CD4-positive, alpha-beta memory T cell (primary cell): ENCODE results near the gene RAB4A. TPM values are rescaled to one million over a fixed set of nuclear protein-coding genes. Genes with fewer than 3 reads are reported as not detected.
A peak's percentile ranks its signal among the peaks of the same experiment; 100 is the strongest.

Source experiments
- CTCF ChIA-PET: fragments of 350-600 bp; sonication (Branson Sonifier 250); formaldehyde crosslinking; loops from one replicate; lab custom pipeline; 2021; ENCODE audit warnings: inconsistent platforms; ENCODE audit not compliant: partially characterized antibody; lab: Charles Lee
- POLR2A ChIA-PET: fragments of 350-600 bp; sonication (Branson Sonifier 250); formaldehyde crosslinking; loops from one replicate; lab custom pipeline; 2021; ENCODE audit not compliant: partially characterized antibody; lab: Charles Lee
- DNase-seq, 5 donors: peaks; one replicate each; pipeline versions ENCODE4 v3.0.0 to v3.0.0-alpha.2; 2020 to 2022; ENCODE audit warnings: mixed read lengths in 1 of 5
- H3K27ac ChIP-seq: one replicate; pipeline ENCODE4 v1.7.0; 2013; ENCODE audit warnings: low read depth, low read length
- H3K27me3 ChIP-seq: 2 replicates; pipeline ENCODE4 v1.7.0; 2013; ENCODE audit warnings: mild to moderate bottlenecking, low read length, moderate library complexity; ENCODE audit not compliant: insufficient read depth
- H3K36me3 ChIP-seq: 2 replicates; pipeline ENCODE4 v1.7.0; 2013; ENCODE audit warnings: mild to moderate bottlenecking, low read length, moderate library complexity; ENCODE audit not compliant: insufficient read depth
- H3K4me1 ChIP-seq: 2 replicates; pipeline ENCODE4 v1.7.0; 2013; ENCODE audit warnings: mild to moderate bottlenecking, low read length, moderate library complexity; ENCODE audit not compliant: insufficient read depth
- H3K4me3 ChIP-seq, 2 donors: one replicate each; pipeline ENCODE4 v1.7.0; 2013; ENCODE audit warnings: low read length in 2 of 2, mild to moderate bottlenecking in 1 of 2
- H3K9me3 ChIP-seq, 2 donors: one replicate each; pipeline ENCODE4 v1.7.0; 2013; ENCODE audit warnings: low read length in 2 of 2, control low read depth in 1 of 2; ENCODE audit not compliant: control insufficient read depth in 1 of 2
- H3K27ac Mint-ChIP-seq, 7 donors: one replicate each; pipeline ENCODE4 v1.8.0; 2020 to 2021; ENCODE audit warnings: mixed read lengths in 7 of 7, mild to moderate bottlenecking in 6 of 7, inconsistent platforms in 3 of 7, moderate library complexity in 3 of 7
- H3K27me3 Mint-ChIP-seq, 2 donors: one replicate each; pipeline ENCODE4 v1.8.0; 2020 to 2021; ENCODE audit warnings: mixed read lengths in 2 of 2
- H3K36me3 Mint-ChIP-seq, 2 donors: one replicate each; pipeline ENCODE4 v1.8.0; 2020 to 2021; ENCODE audit warnings: mixed read lengths in 2 of 2, inconsistent platforms in 1 of 2, mild to moderate bottlenecking in 1 of 2
- H3K4me1 Mint-ChIP-seq, 4 donors: one replicate each; pipeline ENCODE4 v1.8.0; 2020 to 2021; ENCODE audit warnings: mixed read lengths in 4 of 4, mild to moderate bottlenecking in 1 of 4
- H3K4me3 Mint-ChIP-seq, 8 donors: one replicate each; pipeline ENCODE4 v1.8.0; 2020 to 2021; ENCODE audit warnings: mixed read lengths in 8 of 8, mild to moderate bottlenecking in 7 of 8, moderate library complexity in 6 of 8, inconsistent platforms in 3 of 8
- H3K9me3 Mint-ChIP-seq, 8 donors: one replicate each; pipeline ENCODE4 v1.8.0; 2020 to 2021; ENCODE audit warnings: mixed read lengths in 8 of 8, mild to moderate bottlenecking in 5 of 8, inconsistent platforms in 3 of 8, moderate library complexity in 1 of 8
- intact Hi-C: fragments of 100-400 bp; cut with micrococcal nuclease; formaldehyde crosslinking; loops from one replicate; pipeline ENCODE4 v1.15.1; 2023
- polyA plus RNA-seq, 2 donors: library from polyadenylated mRNA; unstranded; fragments of 300-500 nt; fragmentation: Illumina TruSeq; gene quantifications; one replicate each; pipeline ENCODE4 v1.2.3, GENCODE V29; 2021
- total RNA-seq, 2 experiments: library from RNA; stranded (reverse); gene quantifications; one replicate each; pipeline ENCODE4 v1.2.3, GENCODE V29; 2021

RAB4A gene
- total and polyA plus RNA-seq, 4 experiments from 2014 or later = 18.8 to 44.9 (median 33.3) TPM

DNA sequence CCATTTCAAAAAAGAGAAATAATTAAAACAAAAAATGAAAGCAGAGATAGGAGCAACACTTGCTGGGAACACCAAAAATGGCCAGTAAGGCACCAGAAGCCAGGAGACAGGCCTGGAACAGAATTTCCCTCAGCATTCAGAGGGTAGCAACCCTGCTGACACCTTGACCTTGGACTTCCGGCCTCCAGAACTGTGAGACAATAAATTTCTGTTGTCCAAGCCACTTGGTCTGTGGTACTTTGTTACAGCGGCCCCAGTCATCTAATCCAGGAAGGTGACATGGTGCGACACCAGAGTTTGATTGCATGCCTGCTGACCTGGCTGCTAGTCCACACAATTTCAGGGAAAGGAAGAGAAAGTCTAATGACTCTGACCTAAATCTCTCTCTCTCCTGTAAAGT is 10.6 kb upstream of the RAB4A start:
- Mint-ChIP-seq H3K4me3 (no peak overlapping the region), H3K36me3 (no peaks in the 10 kb centered on the region), H3K4me1 (peaks cover 13 to 15% (median 14%) of the 10 kb centered on the region in 4 donors), H3K9me3 (peaks cover 0 to 3% (median 0%) of the 10 kb centered on the region in 8 donors), H3K27ac (no peak overlapping the region), H3K27me3 (no peaks in the 10 kb centered on the region)
- ChIA-PET CTCF (interaction anchor here (1.1 to 10.7 kb wide), 4 partner anchors 192 to 256 kb away, joined by 3 to 216 read pairs (median 5); no protein-coding TSS in a partner anchor), POLR2A (no interaction called here)
- H3K27ac ChIP-seq = no peak overlapping the region
- no peak overlapping the region for H3K4me3 ChIP-seq
- no peaks in the 10 kb centered on the region for H3K27me3 ChIP-seq
- no peak for DNase-seq
- no peaks in the 10 kb centered on the region for H3K36me3 ChIP-seq
- intact Hi-C loops = no loop called here
- H3K9me3 ChIP-seq = no peaks in the 10 kb centered on the region
- peaks cover 21% of the 10 kb centered on the region for H3K4me1 ChIP-seq

GRCh38 chr1:229262239-229262638 is 8.7 kb upstream of the RAB4A start:
- peaks cover 19% of the 10 kb centered on the region for H3K4me1 ChIP-seq
- Mint-ChIP-seq H3K36me3 (no peaks in the 10 kb centered on the region), H3K9me3 (peaks cover 0 to 7% (median 3%) of the 10 kb centered on the region in 8 donors), H3K27me3 (no peaks in the 10 kb centered on the region), H3K4me3 (no peak overlapping the region), H3K4me1 (peaks cover 13 to 16% (median 15%) of the 10 kb centered on the region in 4 donors), H3K27ac (no peak overlapping the region)
- H3K36me3 ChIP-seq = no peaks in the 10 kb centered on the region
- CTCF ChIA-PET = interaction anchor here (0.9 to 10.7 kb wide), 3 partner anchors 35 to 295 kb away, joined by 3 to 216 read pairs (median 3); no protein-coding TSS in a partner anchor
- DNase-seq = no peak
- H3K9me3 ChIP-seq = no peaks in the 10 kb centered on the region
- POLR2A ChIA-PET = no interaction called here
- no peak overlapping the region for H3K27ac ChIP-seq
- intact Hi-C loops = no loop called here
- H3K27me3 ChIP-seq = no peaks in the 10 kb centered on the region
- no peak overlapping the region for H3K4me3 ChIP-seq

- DNase-seq = no peak
- Histone ChIP-seq H3K4me3 (no peak overlapping the region), H3K36me3 (no peaks in the 10 kb centered on the region), H3K27ac (no peak overlapping the region), H3K27me3 (no peaks in the 10 kb centered on the region), H3K9me3 (no peaks in the 10 kb centered on the region), H3K4me1 (peaks cover 9% of the 10 kb centered on the region)
- H3K27me3 Mint-ChIP-seq = no peaks in the 10 kb centered on the region
- H3K4me1 Mint-ChIP-seq = peaks cover 8 to 10% (median 8%) of the 10 kb centered on the region in 4 donors
- CTCF ChIA-PET = interaction anchor here (10.7 kb wide), 1 partner anchor 219 kb away, joined by 216 read pairs; no protein-coding TSS in a partner anchor
- no peak overlapping the region for H3K4me3 Mint-ChIP-seq
- H3K9me3 Mint-ChIP-seq = peaks cover 0 to 11% (median 3%) of the 10 kb centered on the region in 8 donors
- POLR2A ChIA-PET = interaction anchor here (0.6 kb wide), 1 partner anchor 53 kb away, joined by 3 read pairs; no protein-coding TSS in a partner anchor
- intact Hi-C loops = no loop called here
- peak overlapping the region in 2 of 7 donors; percentile 24 to 54 for H3K27ac Mint-ChIP-seq
- no peaks in the 10 kb centered on the region for H3K36me3 Mint-ChIP-seq
Measured at GRCh38 chr1:229263254-229263653, 7.7 kb upstream of the RAB4A start.

DNA sequence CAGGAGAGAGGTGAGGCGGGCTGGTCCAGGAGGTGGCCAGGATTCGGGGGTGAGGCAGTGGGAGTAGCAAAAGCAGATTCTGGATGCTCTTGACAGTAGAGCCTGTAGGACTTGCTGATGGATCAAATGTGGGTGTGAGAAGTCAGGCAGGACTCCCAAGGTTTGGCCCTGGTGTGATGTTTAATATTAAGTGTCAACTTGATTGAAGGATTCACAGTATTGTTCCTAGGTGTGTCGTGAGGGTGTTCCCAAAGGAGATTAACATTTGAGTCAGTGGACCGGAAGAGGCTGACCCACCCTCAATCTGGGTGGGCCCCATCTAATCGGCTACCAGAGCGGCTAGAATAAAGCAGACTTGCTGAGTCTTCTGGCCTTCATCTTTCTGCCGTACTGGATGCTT is 6.8 kb upstream of the RAB4A start:
- H3K27ac Mint-ChIP-seq = peak overlapping the region in 1 of 7 donors; percentile 15

GRCh38 chr1:229264487-229264886 is 6.4 kb upstream of the RAB4A start:
- ChIA-PET CTCF (interaction anchor here (1.1 kb wide), 1 partner anchor 10 kb away, joined by 5 read pairs; no protein-coding TSS in a partner anchor), POLR2A (no interaction called here)
- Mint-ChIP-seq H3K4me1 (peaks cover 0 to 4% (median 2%) of the 10 kb centered on the region in 4 donors), H3K36me3 (no peaks in the 10 kb centered on the region), H3K27ac (no peak overlapping the region), H3K4me3 (no peak overlapping the region), H3K27me3 (no peaks in the 10 kb centered on the region), H3K9me3 (peaks cover 0 to 11% (median 3%) of the 10 kb centered on the region in 8 donors)
- Histone ChIP-seq H3K9me3 (no peaks in the 10 kb centered on the region), H3K4me3 (no peak overlapping the region), H3K27ac (no peak overlapping the region), H3K36me3 (no peaks in the 10 kb centered on the region), H3K4me1 (no peaks in the 10 kb centered on the region), H3K27me3 (no peaks in the 10 kb centered on the region)
- no peak for DNase-seq
- intact Hi-C loops = no loop called here

More for the DNA sequence above, 6.8 kb upstream of the RAB4A start:
- CTCF ChIA-PET = interaction anchor here (10.7 kb wide), 1 partner anchor 218 kb away, joined by 216 read pairs; no protein-coding TSS in a partner anchor
- H3K9me3 ChIP-seq = no peaks in the 10 kb centered on the region
- no peak overlapping the region for H3K4me3 ChIP-seq
- no peaks in the 10 kb centered on the region for H3K36me3 Mint-ChIP-seq
- intact Hi-C loops = no loop called here
- POLR2A ChIA-PET = no interaction called here
- no peaks in the 10 kb centered on the region for H3K36me3 ChIP-seq
- H3K27ac ChIP-seq = no peak overlapping the region
- H3K27me3 Mint-ChIP-seq = no peaks in the 10 kb centered on the region
- H3K4me1 ChIP-seq = peaks cover under 1% of the 10 kb centered on the region
- H3K4me3 Mint-ChIP-seq = no peak overlapping the region
- DNase-seq = no peak
- H3K9me3 Mint-ChIP-seq = peaks cover 0 to 11% (median 3%) of the 10 kb centered on the region in 8 donors
- H3K4me1 Mint-ChIP-seq = peaks cover under 1 to 3% (median under 1%) of the 10 kb centered on the region in 4 donors
- no peaks in the 10 kb centered on the region for H3K27me3 ChIP-seq

GRCh38 chr1:229266274-229266673 is 4.6 kb upstream of the RAB4A start:
- H3K9me3 Mint-ChIP-seq = peaks cover 0 to 14% (median 3%) of the 10 kb centered on the region in 8 donors
- intact Hi-C loops = no loop called here
- H3K36me3 ChIP-seq = no peaks in the 10 kb centered on the region
- H3K9me3 ChIP-seq = no peaks in the 10 kb centered on the region
- CTCF ChIA-PET = interaction anchor here (1.0 to 1.6 kb wide), 3 partner anchors 8 to 12 kb away, joined by 3 to 4 read pairs (median 4); no protein-coding TSS in a partner anchor
- DNase-seq = no peak
- H3K27me3 ChIP-seq = no peaks in the 10 kb centered on the region
- no peaks in the 10 kb centered on the region for H3K36me3 Mint-ChIP-seq
- peaks cover 0 to 8% (median 3%) of the 10 kb centered on the region in 4 donors for H3K4me1 Mint-ChIP-seq
- H3K27ac Mint-ChIP-seq = no peak overlapping the region
- no peak overlapping the region for H3K4me3 ChIP-seq
- H3K4me3 Mint-ChIP-seq = no peak overlapping the region
- H3K27ac ChIP-seq = no peak overlapping the region
- no peaks in the 10 kb centered on the region for H3K27me3 Mint-ChIP-seq
- POLR2A ChIA-PET = no interaction called here
- H3K4me1 ChIP-seq = no peaks in the 10 kb centered on the region

DNA sequence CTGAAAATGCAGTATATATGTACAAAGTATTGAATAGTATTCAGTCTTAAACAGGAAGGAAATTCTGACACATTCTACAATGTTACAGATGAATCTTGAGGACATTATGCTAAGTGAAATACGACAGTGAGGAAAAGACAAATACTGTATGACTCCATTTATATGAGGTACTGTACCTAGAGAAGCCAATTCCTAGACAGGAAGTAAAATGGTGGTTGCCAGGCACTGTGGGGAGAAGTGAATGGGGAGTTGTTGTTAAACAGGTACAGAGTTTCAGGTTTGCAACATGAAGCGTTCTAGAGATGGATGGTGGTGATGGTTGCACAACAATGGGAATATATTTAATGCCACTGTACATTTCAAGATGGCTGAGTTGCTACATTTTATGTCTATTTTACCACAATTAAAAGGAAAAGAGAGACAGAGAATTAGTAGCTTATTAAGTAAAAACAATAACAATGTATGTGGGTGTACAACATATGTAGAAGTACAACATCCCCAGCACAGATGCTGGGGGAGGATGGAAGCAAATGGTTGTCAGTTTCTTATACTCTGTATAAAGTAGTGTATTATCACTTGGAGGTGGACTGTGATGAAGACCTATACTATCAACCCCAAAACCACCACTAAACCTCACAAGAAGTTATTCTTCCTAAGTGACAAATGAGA is 3.9 kb upstream of the RAB4A start:
- H3K4me1 ChIP-seq = peaks cover 5% of the 10 kb centered on the region
- ChIA-PET CTCF (interaction anchor here (1.0 to 1.6 kb wide), 3 partner anchors 9 to 11 kb away, joined by 3 to 4 read pairs (median 4); no protein-coding TSS in a partner anchor), POLR2A (no interaction called here)
- H3K9me3 ChIP-seq = no peaks in the 10 kb centered on the region
- no peak overlapping the region for H3K27ac ChIP-seq
- intact Hi-C loops = no loop called here
- Mint-ChIP-seq H3K27me3 (no peaks in the 10 kb centered on the region), H3K4me1 (peaks cover 6 to 14% (median 9%) of the 10 kb centered on the region in 4 donors), H3K36me3 (peaks cover 0 to 6% of the 10 kb centered on the region in 2 donors), H3K4me3 (no peak overlapping the region), H3K27ac (no peak overlapping the region), H3K9me3 (peaks cover 0 to 17% (median 3%) of the 10 kb centered on the region in 8 donors)
- DNase-seq = no peak
- H3K27me3 ChIP-seq = no peaks in the 10 kb centered on the region
- no peak overlapping the region for H3K4me3 ChIP-seq
- H3K36me3 ChIP-seq = no peaks in the 10 kb centered on the region
